ENCODE data around the gene FBP1. TPM values are rescaled to one million over a fixed set of nuclear protein-coding genes. Genes with fewer than 3 reads are reported as not detected.

FBP1 gene
- total and polyA plus RNA-seq, 2 donors from 2014 or later = 27.3 to 266 TPM

DNA sequence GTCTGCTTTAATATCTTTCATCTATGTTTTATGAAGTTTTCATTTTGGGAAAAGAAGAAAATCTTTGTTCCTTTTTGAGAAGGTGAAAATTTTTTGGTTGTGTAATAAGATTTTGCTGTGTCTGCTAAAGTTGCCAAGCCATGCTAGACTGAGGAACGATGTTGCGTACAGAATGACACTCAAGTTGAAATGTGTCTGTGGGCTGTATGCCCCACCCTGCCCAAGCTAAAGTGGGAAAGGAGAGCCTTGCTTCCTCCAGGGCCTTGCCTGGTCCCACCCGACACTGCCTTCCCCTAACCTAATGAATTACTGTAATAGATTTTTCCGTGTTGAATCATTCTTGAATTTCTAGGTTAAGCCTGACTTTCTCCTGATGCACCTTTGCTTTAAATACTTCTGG is 81.9 kb downstream of the FBP1 start:
- intact Hi-C loops (cut with DNase I) = no loop called here
- DNase-seq = no peak
- FAIRE-seq = no peak
- Histone ChIP-seq H3K4me3 (ENCODE audit: low read length in 3 of 3) (no peak overlapping the region), H3K36me3 (ENCODE audit: control insufficient read depth in 2 of 3, insufficient read depth in 3 of 3, low read length in 3 of 3) (no peaks in the 10 kb centered on the region), H3K4me1 (ENCODE audit: control insufficient read depth in 2 of 3, insufficient read depth in 2 of 3, low read depth in 1 of 3, low read length in 3 of 3) (peaks cover 0 to 2% (median 0%) of the 10 kb centered on the region in 3 donors), H3K9ac (ENCODE audit: low read length in 3 of 3) (no peak overlapping the region), H3K27ac (ENCODE audit: low read depth in 2 of 2, low read length in 2 of 2) (no peak overlapping the region), H3K9me3 (ENCODE audit: control insufficient read depth in 2 of 3, insufficient read depth in 1 of 3, low read length in 3 of 3) (no peaks in the 10 kb centered on the region), H3K27me3 (ENCODE audit: control insufficient read depth, insufficient read depth, low read length) (no peaks in the 10 kb centered on the region)
- no peak for TF ChIP-seq CTCF (IDR thresholded peaks at IDR 0.05; ENCODE audit: borderline replicate concordance, extremely low read depth, insufficient read depth)

- Histone ChIP-seq H3K4me3 (ENCODE audit: low read length in 3 of 3) (peak within 1 kb of the TSS in 2 of 3 donors; percentile 53 to 66), H3K9ac (ENCODE audit: low read length in 3 of 3) (no peak within 1 kb of the TSS), H3K27ac (ENCODE audit: low read depth in 2 of 2, low read length in 2 of 2) (peak within 1 kb of the TSS in 1 of 2 donors; percentile 71), H3K4me1 (ENCODE audit: control insufficient read depth in 2 of 3, insufficient read depth in 2 of 3, low read depth in 1 of 3, low read length in 3 of 3) (peaks cover 0 to 2% (median 0%) of the 10 kb centered on the region in 3 donors), H3K36me3 (ENCODE audit: control insufficient read depth in 2 of 3, insufficient read depth in 3 of 3, low read length in 3 of 3) (no peaks in the 10 kb centered on the region), H3K9me3 (ENCODE audit: control insufficient read depth in 2 of 3, insufficient read depth in 1 of 3, low read length in 3 of 3) (no peaks in the 10 kb centered on the region), H3K27me3 (ENCODE audit: control insufficient read depth, insufficient read depth, low read length) (no peaks in the 10 kb centered on the region)
- peak; percentile 28 for TF ChIP-seq CTCF (IDR thresholded peaks at IDR 0.05; ENCODE audit: borderline replicate concordance, extremely low read depth, insufficient read depth)
- intact Hi-C loops (cut with DNase I) = no loop called here
- no peak for FAIRE-seq
- DNase-seq = peak in 1 of 5 donors; percentile 74
Measured at GRCh38 chr9:94554439-94555331, 84.6 kb downstream of the FBP1 start, which contains the start of gene PCAT7. Gene PCAT7, plus strand, starts transcription at chr9:94555083.

DNA sequence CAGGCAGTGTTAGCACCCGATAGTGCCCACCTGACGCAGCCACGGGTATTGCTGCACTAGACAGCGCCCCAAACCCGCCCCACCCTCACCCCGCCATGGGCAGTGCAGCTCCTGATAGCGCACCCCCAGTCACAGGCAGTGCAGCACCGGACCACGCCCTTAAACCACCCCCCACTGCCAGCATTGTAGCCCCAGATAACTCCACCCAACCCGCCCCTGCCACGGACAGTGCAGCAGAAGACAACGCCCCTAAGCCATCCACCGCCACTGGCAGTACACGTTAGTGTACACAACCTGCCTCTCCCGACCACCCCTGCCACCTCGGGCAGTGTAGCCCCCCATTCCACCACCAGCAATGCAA is 85.3 kb downstream of the FBP1 start:
- no peak for FAIRE-seq
- Histone ChIP-seq H3K4me1 (ENCODE audit: control insufficient read depth in 2 of 3, insufficient read depth in 2 of 3, low read depth in 1 of 3, low read length in 3 of 3) (peaks cover 0 to 2% (median 0%) of the 10 kb centered on the region in 3 donors), H3K9me3 (ENCODE audit: control insufficient read depth in 2 of 3, insufficient read depth in 1 of 3, low read length in 3 of 3) (no peaks in the 10 kb centered on the region), H3K27me3 (ENCODE audit: control insufficient read depth, insufficient read depth, low read length) (no peaks in the 10 kb centered on the region), H3K4me3 (ENCODE audit: low read length in 3 of 3) (peak overlapping the region in 2 of 3 donors; percentile 53 to 66), H3K9ac (ENCODE audit: low read length in 3 of 3) (no peak overlapping the region), H3K27ac (ENCODE audit: low read depth in 2 of 2, low read length in 2 of 2) (no peak overlapping the region), H3K36me3 (ENCODE audit: control insufficient read depth in 2 of 3, insufficient read depth in 3 of 3, low read length in 3 of 3) (no peaks in the 10 kb centered on the region)
- DNase-seq = peak in 1 of 5 donors; percentile 61
- intact Hi-C loops (cut with DNase I) = no loop called here
- TF ChIP-seq CTCF (IDR thresholded peaks at IDR 0.05; ENCODE audit: borderline replicate concordance, extremely low read depth, insufficient read depth) = no peak

Other genes starting within 250 kb of the FBP1 start
- 0.28 TPM for gene PCAT7, start 84.4 kb downstream of the FBP1 start, total RNA-seq
- gene PCAT7, start 84.4 kb downstream of the FBP1 start, polyA plus RNA-seq (ENCODE audit: insufficient read depth, low read depth, low replicate concordance) = 1.5 TPM
- gene FBP2, start 45.7 kb downstream of the FBP1 start, total RNA-seq = not detected
- not detected for gene FBP2, start 45.7 kb downstream of the FBP1 start, polyA plus RNA-seq (ENCODE audit: insufficient read depth, low read depth, low replicate concordance)
- gene AOPEP, start 87.2 kb upstream of the FBP1 start, total RNA-seq = 119 TPM
- gene AOPEP, start 87.2 kb upstream of the FBP1 start, polyA plus RNA-seq (ENCODE audit: insufficient read depth, low read depth, low replicate concordance) = 52.2 TPM